CD4-positive, alpha-beta T cell treated with Interleukin-6 at 100 ng/mL for 8 hours (primary cell): ENCODE results near the gene TNS3.
"Not testable (repeated sequence)": the region's sequence is repeated elsewhere in the genome, so short reads cannot be mapped to it uniquely, and the experiment has no call there.

Experiments used
- DNase-seq: peaks from one replicate; pipeline ENCODE4 v3.0.0-alpha.2; 2020; ENCODE audit warnings: mixed read lengths, low spot score

Gene TNS3

DNA sequence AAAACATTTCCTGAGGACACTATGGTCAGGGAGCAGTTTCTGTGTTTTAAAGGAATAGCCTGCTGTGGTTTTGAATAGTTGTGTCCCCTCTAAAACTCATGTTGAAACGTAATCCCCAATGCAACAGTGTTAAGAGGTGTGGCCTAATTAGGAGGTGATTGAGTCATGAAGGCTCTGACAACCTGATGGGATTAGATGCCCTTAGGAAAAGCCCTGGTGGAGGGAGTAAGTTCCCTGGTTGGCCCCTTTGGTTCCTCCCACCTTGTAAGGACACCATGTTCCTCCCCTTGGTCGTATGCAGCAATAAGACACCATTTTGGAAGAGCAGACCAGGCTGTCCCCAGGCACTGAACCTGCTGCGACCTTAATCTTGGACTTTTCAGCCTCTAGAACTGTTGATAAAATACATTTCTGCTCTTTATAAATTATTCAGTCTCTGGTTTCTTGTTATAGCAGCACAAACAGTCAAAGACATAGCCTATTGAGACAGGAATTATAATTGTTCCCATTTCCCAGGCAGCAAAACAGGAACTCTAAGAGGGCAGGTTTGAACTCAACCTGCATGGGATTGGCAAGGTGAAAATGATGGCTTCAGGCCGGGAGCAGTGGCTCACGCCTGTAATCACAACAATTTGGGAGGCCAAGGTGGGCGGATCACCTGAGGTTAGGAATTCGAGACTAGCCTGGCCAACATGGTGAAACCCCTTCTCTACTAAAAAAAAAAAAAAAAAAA lies 20.5 kb upstream of the TNS3 start:
- DNase-seq = no peak

DNA sequence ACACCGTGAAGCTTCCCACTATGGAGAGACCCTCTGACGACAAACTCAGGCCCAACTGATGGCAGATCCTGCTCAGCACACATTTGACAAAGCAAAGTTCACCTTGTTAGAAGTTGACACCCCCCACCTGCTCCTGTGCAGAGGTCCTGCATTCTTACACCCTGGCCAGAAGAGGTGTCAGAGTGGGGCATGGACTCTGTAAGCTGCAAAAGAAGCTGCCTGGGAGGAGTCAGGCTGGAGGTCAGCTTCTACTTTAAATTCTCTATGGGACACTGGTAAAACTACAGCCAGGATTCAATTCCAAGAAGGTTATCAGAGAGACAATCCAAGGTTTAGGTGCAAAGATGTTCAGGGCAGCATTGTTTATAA lies 20.0 kb upstream of the TNS3 start:
- DNase-seq = no peak

DNA sequence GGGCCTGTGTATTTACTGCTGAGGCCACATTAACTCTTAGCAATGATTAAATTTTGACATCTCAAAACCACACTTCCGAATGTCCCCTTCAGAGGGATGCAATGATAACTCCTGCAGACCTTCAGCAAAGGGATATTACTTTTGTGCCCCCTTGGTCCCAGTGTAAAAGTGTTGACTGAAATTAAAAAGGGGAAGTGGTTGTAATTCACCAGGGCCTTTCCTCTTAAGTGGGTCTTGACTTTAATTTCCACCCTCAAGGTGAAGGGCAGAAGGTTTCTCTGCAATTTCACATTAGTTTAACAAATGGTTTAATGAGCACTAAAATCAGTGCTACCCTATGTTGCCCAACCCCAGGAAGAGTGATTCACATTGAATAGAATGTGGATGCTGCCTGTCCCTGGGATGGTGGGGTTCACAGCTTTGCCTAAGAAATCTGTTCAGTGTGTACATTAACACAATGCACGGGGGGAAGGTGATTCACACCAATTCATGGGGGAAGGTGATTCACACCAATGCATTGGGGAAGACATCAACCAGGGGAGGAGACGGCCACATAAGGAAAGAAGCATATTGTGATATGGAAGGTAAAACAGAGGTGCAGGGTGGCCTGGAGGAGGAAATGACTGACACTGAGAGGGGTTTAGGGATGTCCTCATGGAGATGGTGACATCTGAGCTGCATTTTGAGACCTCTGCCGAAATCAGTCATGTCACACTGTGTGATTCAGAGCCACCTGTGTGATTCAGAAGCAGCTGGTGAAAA lies 19.4 kb upstream of the TNS3 start:
- no peak for DNase-seq

DNA sequence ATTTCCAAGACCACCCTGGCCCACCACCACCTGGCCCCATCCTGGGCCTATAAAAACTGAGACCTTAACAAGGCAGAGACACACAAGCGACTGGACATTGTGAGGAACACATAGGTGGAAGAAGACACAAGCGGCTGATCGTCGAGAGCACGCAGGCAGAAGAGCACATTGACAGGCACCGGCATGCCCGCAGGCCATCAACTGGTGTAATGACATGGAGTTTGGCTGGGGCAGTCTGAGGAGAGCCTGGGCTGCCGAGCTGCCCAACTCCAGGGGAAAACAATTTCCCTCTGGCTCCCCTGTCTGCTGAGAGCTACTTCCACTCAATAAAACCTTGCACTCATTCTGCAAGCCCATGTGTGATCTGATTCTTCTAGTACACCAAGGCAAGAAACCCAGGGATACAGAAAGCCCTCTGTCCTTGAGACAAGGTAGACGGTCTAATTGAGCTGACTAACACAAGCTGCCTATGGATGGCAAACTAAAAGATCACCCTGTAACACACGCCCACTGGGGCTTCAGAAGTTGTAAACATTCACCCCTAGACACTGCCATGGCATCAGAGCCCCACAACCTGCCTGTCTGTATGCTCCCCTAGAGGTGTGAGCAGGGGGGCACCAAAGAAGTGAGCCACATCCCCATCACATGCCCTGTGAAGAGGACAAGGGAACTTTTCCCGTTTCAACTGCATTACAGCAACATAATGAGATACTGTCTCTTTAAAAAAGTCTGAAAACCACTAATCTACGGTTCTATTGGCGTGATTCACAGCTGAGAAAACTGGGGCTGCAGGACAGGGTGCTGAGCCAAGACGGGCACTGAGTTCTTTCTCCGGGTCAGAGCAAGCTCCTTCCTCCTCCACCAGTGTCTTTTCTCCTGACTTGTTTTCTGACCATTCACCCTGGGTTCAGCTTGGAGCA lies 18.5 kb upstream of the TNS3 start:
- no peak for DNase-seq

DNA sequence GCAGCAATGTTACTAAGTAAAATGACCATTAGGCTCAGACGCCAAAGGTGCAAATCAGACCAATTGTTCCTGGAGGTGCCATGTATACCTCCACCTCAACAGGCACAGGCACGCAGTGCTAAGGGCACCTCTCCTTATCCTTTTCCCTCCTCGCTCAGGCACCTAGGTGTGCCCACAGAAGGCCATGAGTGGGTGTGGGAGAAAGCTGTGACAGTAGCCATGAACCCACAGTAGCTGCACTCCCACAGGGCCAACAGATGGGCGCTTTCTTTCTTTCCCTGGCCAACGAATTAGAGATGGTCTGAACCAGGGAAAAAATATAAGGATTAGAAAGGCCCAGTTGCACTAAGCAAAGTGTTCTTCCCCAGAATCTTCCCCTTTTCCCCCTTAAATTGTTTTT lies 15.5 kb upstream of the TNS3 start:
- no peak for DNase-seq

DNA sequence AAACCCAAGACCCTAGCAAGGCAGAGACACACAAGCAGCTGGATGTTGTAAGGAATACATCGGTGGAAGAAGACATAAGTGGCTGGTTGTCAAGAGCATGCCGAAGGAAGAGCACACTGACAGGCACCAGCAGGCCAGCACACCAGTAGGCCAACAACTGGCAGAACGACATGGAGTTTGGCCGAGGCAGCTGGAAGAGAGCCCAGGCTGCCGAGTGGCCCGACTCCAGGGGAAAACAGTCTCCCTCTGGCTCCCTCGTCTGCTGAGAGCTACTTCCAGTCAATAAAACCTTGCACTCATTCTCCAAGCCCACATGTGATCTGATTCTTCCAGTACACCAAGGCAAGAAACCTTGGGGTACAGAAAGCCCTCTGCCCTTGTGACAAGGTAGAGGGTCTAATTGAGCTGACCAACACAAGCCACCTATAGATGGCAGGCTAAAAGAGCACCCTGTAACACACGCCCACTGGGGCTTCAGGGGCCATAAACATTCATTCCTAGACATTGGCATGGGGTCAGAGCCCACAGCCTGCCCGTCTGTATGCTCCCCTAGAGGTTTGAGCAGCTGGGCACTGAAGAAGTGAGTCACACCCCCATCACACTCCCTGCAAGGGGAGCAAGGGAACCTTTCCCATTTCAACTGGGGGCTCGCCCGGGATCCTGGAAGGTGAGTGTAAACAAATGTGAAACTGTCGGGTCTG lies 14.7 kb upstream of the TNS3 start:
- DNase-seq = no peak

DNA sequence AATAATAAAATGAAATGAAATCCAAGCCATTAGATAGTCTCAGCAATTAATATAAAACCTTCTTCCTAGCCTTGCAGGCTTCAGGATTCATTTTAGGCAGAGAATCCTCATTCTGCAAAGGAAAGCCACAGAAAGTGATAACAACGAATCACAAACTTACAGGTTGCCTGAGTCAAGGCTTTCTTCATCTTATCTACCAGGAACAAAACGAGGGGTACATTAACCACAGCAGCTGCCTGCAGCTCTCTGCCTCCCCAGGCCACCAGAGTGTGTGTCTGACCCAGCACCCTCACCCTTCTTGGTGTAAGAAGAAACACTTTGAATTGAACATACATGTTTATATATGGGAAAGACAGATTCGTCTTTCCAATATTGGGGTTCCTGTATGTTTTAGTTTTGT lies 12.5 kb upstream of the TNS3 start:
- no peak for DNase-seq

DNA sequence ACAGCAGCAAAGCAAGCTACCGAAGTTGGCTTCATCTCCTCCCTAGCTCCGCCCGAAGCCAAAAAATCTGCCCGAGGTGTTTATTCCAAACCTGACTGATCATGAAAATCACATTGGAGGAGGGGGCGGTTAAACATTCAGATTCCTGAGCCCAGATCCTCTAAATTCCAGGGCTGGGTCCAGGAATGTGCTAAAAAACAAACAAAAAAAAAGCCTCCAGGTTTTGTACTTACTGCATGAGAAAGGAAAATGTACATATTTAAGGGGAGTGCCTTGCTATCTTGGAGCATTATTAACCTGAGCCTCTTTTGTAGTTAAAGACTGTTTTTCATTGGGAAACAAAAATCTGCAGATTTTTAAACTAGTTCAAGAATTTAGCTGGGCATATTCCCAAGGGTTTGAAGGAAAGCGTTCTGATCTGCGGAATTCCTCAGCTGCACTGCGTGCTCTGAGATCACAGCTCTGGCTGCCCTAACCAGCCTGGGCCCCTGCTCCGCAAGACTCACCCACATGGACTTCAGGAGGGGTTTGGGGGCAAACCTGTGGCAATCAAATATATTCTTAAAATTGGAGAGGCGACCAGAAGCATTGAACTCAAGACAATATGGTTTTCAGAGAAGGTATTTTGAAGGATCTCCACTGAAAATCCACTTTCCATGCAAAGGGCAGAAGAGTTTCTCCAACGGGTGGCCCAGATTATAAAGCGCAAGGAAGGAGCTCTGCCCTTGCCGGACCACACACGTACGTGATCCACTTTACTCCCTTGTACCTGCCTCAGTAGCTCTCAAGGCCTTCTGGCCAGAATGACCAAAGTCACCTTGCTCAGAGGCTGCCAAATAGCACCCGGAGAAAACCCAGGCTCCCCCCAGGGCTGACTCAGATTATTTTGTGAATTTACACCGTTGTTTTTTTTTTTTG lies 10.0 kb upstream of the TNS3 start:
- no peak for DNase-seq

DNA sequence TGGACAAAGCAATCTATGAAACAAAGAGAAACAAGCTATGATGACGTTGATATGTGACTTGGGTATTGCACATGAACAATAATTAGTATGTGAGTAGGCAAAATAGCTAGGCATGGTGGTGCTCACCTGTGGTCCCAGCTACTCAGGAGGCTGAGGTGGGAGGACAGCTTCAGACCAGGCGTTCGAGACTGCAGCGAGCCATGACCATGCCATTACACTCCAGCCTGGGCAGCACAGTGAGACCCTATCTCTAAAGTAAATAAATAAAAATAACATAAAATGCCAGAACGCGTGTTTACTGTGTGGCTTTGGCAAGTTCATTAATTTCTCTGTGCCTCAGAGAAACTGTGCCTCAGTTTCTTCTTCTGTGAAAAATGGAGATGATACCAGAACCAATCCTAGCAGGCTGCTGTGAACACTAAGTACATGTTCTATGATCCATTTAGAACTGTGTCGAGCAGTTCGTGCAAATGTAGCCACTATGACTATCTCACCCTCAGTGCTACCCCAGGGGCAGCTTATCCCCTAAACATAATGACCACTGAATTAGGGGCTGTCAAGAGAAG lies 9.3 kb upstream of the TNS3 start:
- DNase-seq = no peak

DNA sequence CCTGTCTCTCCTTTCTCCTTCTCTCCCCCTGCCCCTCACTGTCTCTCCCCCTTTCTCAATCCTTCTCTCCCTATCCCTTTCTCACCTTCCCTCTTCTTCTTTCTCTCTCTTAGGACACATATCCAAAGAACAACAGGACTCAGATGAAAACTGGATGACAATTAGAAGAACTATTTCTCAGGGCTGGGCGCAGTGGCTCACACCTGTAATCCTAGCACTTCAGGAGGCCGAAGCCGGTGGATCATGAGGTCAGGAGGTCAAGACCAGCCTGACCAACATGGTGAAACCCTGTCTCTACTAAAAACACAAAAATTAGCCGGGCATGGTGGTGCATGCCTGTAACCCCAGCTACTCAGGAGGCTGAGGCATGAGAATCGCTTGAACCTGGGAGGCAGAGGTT lies 8.3 kb upstream of the TNS3 start:
- DNase-seq = not testable (repeated sequence)

DNA sequence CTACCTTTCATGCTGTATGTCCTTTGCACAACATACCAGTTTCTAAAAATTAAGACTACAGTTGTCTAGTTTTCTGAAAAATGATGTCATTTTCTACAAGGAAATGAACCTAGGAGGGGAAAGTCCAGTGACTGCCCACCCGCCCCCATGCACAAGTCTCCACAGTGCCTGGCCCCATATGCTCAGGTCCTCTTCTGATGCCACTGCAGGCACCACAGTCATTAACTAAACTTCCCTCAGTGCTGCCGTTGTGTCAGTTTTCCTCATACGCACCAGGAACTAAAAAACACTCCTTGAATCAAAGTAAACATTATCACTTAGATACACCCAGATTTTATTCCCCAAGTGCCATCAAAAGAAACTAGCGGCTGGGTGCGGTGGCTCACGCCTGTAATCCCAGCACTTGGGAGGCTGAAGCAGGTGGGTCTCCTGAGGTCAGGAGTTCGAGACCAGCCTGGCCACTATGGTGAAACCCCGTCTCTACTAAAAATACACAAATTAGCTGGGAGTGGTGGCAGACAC lies 6.9 kb upstream of the TNS3 start:
- DNase-seq = no peak

DNA sequence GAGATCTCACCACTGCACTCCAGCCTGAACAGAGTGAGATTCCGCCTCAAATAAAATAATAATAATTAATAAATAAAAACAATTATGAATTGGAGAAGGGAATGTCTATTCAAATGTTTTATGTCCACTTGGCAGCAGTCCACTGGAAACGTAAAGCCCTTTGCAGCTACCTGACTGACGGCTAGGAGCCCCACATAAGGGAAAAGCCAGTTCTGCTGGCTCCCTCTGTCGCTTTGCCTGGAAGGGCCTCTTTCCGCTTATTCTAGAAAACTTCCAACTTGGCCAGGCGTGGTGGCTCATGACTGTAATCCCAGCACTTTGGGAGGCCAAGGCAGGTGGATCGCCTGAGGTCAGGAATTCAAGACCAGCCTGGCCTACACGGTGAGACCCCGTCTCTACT lies 6.1 kb upstream of the TNS3 start:
- no peak for DNase-seq

DNA sequence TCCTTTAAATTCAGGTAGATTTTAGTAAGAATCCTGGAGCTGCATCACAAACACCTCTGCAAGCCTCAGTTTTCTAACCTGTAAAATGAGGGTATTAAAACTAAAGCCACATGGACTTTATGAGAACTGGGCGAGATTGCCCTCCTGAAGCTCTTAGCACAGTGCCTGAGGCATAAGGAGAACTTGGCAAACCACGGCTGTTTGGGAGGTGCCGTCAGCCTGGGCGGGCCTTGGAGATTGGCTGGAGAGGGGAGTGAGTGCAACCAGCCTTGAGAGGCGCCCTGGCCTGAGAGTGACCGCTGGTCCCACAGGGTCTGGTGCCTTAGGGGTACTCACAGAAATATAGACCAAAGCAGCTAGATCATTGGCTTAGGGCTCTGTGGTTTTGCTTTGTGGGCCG lies 5.4 kb upstream of the TNS3 start:
- DNase-seq = no peak

DNA sequence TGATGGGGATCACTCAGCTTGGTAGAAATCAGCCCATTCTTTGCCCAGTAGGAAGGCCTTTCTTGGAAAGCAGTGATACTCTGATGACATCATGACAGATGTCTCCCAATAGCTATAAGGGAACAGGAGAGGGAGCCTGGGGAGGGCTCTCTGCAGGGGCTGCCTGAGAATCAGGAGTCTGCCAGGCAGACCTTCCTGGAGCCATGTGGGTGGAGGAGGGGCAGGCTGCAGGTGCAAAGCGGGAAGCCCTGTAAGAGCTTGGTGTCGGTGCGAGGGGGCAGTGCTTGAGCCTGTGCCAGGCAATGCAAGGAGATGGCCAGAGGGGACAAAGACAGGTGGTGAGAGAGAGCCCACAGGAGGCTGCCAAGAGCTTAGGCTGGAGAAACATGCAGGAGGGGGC lies 5.0 kb upstream of the TNS3 start:
- DNase-seq = no peak

DNA sequence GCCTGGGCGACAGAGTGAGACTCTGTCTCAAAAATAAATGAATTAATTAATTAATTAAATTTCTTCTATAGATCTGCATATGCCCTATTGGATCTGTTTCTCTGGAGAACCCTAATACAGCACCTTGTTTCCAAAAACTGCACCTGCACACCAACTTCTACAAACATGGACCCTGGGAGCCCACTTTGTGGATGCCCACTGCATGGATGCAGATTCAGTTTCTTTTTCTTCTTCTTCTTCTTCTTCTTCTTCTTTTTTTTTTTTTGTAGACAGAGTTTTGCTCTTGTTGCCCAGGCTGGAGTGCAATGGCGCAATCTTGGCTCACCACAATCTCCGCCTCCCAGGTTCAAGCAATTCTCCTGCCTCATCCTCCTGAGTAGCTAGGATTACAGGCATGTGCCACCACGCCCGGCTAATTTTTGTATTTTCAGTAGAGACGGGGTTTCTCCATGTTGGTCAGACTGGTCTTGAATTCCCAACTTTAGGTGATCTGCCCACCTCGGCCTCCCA lies 4.3 kb upstream of the TNS3 start:
- DNase-seq = not testable (repeated sequence)

DNA sequence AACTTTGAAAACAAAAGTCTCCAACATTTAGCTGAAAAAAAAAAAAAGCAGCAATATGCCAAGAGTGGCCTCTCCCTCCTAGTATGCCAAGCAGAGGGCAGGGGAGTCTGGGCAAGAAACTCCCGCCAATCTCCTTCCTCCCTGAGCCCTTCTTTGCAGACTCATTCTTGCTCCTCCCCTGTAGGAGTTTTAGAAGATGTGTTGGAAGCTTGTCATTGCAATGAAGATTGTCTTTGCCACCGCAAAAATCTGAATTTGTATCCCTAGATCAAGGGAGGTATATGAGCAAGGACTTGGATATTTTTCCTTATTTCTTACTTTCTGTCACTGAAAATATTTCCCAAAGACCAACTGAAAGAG lies 2.6 kb upstream of the TNS3 start:
- DNase-seq = no peak

DNA sequence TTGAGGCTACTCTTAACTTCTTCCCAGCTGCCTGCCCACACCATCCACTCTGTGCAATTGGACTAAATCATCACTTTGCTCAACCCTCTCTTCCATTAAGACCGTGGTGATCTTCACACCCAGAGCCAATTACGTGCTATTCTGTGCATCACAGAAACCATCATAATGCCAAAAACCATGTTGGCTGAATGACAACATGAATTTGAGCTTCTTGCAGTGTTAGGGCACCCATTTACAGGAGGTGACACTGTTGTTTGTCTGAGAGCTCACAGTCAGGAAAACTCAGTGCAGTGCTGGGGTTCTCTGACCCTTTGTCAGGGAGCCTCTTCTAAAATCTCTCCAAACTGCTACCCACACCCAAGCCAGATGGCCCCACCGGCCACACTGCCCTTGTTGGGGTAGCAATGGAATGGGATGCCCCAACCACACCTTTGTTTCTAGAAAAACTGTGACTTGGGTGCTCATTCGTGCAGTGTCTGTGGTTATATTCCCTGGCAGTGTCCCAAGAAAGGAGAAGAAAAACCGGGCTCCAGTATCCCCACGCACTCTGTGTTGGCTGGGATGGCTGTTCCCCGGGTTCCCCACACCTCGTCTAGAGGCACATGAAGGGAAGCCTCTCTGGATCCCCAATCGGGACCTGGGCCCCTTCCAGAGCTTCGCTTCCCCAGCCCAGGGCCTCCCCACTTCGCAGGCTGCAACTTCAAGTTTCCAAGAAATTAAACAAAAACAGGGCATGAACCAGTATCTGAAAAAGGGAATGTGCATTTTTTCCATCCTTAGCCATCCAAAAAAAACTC lies 2.0 kb upstream of the TNS3 start:
- no peak for DNase-seq

DNA sequence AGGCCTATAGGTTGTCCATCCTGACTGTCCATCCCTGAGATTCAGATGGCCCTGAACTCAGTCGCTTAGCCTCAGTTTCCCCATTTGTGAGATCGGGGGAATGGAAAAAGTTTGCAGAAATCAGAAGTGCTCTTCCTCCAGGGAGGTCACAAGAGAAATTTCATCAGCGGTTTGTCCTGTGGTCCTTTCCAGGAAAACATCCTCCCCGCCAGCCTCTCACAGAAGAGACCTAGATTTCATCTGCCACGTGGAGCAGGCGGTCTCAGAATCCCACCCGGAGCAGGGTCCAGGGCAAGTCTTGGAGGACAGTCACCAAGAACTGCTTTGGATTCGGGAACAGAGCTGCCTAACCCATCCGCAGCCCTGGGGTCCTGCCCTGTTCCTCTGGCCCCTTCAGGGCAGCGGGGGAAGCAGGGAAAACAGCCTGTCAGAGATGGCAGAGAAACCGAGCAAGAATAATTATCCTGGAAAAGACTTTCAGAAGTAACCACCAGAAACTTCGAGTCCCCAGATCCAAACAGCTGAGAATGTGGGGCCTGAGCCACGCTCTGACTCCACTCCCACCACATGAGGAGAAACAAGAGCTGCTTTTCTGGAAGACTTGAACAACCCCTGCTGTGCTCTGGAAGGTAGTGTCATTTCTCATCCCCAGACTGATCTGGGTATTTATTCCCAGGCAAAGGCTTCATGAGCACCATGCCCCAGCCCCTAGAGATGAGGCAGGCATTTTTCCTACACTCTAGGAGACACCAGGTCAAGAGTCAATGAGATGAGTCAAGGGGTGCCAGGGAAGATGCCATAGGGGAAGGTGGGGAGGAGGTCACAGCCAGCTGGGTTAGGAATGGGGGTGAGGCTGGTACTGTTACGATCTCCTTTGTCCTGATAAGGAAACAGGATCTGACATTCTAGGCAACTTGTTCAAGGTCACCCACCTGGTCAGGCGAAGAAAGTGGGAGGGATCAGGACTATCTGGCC lies 1.1 kb upstream of the TNS3 start:
- no peak for DNase-seq
